NCI-H187 (cell line): Measurements from ENCODE around the gene WSB1.
"Not testable (repeated sequence)": the region's sequence is repeated elsewhere in the genome, so short reads cannot be mapped to it uniquely, and the experiment has no call there.

ENCODE experiments used
- DNase-seq, 2 experiments: peaks; one replicate each; lab custom pipeline; 2025; lab: John Stamatoyannopoulos, UW

Gene WSB1

DNA sequence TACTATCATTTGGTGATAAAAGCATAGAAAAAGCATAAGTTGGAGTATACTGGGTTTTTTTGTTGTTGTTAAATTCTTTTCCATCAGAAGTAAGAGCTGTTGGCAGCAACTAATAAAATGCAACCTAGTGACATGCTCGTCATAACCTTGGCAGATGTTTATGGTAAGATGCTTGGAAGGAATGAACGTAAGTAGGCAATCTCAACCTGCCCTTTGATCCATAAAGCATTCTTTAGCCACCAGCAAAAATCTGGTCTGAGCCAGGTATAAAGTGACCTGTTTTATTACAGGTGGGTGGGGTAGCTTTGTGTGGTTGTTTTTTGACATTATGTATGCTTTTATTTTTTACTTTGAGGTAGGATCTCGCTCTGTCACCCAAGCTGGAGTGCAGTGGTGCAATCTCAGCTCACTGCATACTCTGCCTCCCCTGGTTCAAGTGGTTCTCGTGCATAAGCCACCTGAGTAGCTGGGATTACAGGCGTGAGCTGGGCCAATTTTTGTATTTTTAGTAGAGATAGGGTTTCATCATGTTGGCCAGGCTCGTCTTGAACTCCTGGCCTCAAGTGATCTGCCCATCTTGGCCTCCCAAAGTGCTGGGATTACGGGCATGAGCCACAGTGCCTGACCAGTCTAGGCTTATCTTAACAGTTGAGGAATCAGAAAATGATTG is 22.0 kb downstream of the WSB1 start:
- no peak for DNase-seq

DNA sequence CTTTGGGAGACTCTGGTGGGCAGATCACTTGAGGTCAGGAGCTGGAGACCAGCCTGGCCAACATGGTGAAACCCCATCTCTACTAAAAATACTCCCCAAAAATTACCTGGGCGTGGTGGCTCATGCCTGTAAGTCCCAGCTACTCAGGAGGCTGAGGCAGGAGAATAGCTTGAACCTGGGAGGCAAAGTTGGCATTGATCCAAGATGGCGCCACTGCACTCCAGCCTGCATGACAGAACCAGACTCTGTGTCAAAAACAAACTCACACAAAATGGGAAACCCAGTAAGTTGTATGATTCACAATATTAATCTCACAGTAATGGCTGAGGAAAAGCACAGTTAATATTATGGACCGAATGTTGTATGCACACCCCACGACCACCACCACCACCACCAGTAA is 24.3 kb downstream of the WSB1 start:
- no peak for DNase-seq

DNA sequence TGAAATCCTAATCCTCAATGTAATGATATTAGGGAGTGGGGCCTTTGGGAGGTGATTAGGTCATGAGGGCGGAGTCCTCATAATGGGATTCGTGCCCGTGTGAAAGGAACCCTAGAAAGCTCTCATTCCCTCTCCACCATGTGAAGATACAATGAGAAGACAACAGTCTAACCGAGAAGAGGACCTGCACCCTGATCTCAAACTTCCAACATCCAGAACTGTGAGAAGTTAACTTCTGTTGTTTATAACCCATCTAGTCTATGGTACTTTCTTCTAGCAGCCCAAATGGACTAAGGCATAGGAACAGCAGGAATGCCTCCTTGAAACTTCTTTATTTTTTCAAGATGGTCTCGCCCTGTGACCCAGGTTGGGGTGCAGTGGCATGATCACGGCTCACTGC is 24.7 kb downstream of the WSB1 start:
- no peak for DNase-seq

DNA sequence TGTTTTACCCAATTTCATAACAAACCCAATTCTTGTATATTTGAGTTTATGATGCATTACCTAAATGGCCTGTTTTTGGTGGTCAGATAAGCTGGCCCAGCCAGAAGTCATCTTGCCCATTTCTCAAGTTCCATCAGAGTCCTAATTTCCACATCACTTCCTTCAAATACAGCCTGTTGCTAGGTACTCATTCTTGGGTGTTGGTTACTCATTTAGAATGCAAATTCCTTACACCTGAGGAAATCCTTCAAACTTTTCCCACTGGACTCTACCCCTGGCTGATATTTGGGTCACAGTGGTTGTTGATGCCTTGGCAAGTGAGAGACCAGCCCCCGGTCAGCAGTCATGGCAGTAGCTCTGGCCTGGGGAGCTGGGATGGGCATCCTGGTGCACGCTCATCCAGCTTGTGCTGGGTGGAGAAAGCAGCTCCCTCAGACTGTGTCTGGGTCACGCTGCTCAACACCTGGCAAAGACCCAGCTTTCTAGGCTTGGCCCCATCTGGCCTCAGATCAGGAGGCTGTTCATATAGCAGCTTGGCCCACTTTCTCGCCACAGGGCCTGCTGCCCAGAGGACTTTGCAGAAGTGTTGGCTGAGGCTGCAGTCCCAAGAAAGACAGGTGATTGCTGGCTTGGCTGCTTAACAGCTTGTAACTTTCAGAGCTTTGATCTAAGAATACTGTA is 25.8 kb downstream of the WSB1 start:
- DNase-seq, result no peak

DNA sequence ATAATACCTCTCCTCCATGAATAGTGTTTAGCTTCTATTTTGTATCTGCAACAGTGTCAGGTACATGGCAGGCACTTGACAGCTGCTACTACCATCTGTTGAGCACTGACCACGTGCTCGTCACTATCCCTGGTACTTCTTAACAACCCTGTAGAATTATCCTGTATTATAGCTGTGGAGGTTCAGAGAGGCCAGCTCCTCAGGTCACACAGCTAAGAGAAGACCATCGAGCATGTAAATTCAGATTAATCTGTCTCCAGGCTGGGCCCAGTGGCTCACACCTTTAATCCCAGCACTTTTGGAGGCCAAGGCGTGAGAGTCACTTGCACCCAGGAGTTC is 26.3 kb downstream of the WSB1 start:
- DNase-seq, result no peak

DNA sequence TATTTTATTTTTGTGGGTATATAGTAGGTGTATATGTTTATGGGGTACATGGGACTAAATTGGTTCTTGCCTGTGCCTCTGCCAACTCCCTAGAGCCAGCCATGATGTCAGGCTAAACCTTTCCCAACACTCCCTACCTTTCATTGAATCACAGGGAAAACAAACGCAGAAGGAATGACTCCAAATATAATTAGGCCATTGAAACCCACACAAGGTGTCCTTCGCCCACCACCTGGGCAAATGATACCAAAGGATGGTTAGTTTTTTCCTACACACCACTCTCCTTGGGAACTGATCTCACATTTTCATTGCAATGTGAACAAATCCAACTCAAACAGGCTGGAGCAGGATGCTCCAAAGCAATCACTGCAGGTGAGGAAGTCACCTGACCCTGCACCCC is 27.5 kb downstream of the WSB1 start:
- no peak for DNase-seq

DNA sequence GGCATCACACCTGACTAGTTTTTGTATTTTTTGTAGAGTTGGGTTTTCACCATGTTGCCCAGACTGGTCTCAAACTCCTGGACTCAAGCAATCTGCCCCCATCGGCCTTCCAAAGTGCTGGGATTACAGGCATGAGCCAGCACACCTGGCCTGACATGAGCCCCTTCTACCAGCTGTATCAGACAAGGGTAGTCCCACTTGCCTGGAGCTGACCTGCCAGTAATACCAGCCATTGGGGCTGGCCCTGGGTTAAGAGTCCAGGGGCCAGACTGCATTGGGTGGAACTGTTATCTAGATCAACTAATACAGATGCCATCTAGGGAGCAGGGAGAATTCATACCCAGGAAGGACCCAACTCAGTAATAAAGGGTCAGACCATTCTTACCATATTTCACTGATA is 28.1 kb downstream of the WSB1 start:
- no peak for DNase-seq

DNA sequence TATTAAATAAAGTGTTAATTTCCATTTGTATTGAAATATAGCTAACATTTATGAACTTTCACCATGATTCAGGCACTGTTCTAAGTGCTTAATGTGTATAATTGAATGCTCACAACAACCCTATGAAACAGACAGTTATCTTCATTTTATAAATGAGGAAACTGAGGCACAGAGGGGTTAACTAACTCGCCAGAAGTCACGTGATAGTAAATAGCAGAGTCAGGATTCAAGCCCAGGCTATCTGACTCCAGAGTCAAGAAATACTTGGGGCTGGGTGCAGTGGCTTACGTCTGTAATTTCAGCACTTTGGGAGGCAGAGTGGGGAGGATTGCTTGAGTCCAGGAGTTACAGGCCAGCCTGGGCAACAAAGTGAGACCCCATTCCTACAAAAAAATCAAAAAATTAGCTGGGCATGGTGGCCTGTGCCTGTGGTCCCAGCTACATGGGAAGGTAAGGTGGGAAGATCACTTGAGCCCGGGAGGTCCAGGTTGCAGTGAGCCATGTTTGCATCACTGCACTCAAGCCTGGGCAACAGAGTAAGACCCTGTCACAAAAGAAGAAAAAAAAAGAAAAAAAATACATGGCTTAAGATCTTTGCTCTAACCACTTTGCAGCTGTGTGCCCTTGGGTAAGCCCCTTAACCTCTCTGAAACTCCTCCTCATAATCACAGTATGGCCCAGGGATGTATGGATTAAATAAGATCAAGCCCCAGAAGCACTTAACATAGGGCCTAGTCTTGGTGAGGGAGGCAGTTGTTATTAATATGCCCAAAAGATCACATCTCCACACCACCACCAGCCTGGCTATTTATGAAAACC is 29.0 kb downstream of the WSB1 start:
- no peak for DNase-seq

DNA sequence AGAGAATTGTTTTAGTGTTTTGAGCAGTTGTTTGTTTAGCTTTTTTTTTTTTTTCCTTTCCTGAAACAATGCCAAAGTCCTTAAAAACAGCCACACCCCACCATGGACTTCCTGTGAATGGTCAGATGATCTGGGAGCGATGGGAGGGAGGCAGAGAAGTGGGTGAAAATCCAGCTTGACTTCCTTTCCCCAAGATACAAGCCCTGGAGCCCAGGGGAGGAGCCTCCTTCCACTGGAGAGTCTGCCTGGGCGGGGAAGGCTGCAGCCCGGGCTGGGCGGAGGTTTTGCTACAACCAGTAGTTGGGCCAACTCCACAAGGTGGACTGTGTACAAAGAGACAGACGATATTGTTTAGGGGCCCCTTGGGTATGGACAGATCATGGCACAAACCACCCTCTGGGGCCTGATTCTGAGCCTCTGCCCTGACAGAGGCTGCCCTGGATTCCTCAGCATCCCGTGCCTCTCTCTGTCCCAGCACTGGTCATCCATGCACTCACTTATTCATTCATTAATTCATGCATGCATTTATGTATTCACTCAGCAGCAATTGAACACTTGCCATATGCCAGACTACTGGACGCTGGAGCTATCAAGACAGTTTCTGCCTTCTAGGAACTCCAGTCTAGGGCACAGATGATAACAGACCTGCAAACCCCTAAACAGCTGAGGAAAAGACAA is 29.8 kb downstream of the WSB1 start:
- no peak for DNase-seq

DNA sequence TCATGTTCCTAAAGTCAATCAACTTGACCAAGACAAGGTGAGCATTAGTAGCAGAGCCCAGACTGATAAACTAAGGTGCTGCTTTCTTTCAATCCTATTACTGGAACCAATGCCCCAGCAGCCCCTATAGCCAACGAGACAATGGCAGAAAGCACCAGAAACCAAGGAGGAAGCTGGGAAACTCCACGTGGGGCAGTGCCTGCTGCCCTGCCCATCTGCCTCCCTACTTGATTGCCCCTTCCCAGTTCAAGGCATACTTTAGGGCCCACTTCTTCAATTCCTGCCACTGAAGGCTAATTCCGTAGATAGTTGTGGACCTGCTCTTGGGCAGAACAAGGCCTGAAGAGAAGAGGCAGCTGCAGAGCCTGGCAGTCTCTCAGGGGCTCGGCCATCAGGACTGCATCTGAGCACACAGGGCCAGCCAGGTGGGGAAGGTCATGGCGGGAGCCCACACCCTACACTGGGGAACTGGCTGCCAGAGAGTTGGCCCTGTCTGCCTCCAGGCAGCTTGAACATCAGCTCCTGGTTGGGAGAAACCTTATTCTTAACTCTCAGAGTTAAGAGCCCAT is 30.9 kb downstream of the WSB1 start:
- DNase-seq, result no peak

DNA sequence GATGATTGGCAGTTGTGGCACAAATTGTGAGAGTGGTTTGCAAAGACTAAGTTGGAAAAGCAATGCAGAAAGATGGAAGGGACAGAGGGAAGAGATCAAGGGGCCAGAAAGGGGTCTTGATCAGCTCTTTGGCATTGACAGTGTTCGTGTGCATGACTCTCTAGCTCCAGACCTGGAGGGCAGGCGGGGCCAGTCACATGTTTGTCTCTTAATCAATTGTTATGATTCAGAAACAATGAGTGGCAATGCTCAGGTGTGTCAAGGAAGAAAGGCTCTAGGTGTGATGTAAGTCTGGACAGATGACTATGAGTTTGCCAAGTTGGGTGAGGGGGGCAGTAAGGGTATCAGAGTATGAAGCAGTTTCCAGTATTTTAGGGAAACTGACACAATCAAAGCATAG is 32.1 kb downstream of the WSB1 start:
- no peak for DNase-seq

DNA sequence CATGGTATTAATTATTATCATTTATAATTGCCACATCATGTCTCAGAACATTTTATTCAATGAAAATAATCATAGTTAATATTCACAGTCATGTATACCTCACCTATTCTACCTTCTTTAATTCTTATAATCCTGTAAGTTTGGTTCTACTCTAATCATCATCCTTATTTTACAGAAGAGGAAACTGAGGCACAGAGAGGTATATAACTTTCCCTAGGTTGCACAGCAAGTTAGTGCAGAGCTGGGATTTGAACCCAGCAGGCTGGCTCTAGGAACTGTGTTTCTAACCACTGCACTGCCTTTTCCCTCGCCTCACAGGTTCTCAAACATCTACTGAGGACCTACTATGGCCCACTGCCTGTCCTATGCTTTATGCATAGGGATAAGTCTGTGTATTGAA is 32.7 kb downstream of the WSB1 start:
- DNase-seq, result no peak

DNA sequence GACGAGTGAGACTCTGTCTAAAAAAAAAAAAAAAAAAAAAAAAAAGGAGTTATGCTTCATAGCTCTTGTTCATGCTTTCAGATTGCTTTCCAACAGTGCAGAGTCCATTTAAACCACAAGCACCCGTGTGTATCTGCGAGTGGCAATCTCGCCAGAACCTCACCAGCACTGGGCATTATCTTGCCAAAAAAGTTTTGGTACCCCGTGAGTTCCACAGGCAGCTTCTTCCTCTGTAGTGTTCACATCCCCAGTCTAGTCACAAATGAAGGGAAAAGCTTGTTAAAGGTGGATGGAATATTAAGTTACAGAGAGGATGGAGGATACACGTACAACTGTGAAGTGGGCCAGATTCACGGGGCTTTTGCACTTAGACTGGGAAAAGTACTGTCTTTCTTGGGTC is 33.5 kb downstream of the WSB1 start:
- no peak for DNase-seq

DNA sequence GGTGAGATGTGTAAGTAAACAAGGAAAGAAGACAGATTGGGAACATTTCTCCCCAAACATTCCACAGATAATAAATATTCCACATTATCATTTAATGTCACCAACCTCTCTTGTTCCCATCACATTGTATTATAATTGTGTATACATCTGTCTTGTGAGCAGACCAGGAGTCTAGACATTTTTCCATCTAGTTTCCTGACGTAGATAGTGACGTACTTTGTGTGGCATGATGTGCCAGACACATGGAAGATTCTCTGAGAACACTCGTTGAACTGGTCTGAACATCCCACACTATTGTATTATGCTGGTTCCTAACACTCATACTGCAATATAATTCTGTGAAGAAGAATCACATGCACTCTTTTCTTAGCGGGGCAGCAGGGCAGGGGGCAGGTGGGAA is 34.0 kb downstream of the WSB1 start:
- no peak for DNase-seq

DNA sequence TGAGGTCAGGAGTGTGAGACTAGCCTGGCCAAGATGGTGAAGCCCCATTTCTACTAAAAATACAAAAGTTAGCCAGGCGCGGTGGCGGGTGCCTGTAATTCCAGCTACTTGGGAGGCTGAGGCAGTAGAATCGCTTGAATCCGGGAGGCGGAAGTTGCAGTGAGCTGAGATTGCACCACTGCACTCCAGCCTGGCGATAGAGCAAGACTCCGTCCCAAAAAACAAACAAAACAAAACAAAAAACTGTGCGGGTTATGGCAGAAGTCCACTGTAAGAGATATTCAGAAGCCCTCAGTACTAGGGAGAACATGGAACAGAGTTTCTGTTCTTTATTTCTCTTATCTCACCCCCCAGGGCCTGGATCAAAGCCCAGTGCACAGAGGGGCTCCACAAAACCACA is 34.8 kb downstream of the WSB1 start:
- DNase-seq, result not testable (repeated sequence)

DNA sequence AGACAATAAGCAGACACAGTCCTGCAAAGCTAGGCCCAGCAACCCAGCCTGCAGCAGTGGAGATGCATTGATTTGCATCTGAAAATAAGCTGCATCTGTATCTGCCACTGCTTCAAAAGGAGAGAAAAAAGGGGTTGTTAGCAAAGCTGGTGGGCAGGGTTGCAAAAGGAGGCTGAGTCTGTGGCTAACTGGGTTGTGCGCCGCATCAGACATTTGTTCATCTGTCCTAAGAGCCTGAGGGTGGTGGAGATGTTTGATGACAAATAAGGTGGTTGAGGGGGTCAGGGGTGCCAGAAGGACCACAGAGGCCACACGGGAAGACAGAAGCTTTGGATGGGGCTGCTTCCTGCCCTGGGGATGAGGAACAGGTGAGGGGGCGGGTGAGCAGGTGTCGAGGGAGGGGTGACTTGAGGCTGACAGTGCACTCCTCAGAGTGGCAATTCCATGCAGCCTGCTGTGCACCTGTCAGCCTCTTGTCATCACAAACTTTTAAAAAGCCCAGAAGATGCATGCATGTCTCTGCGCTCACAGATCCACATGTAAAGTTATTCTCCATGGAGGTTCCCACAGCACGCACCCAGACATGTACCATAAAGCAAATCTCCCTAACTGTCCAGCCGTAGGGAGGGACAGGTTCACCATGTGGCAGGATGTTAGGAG is 35.4 kb downstream of the WSB1 start:
- DNase-seq, result no peak

DNA sequence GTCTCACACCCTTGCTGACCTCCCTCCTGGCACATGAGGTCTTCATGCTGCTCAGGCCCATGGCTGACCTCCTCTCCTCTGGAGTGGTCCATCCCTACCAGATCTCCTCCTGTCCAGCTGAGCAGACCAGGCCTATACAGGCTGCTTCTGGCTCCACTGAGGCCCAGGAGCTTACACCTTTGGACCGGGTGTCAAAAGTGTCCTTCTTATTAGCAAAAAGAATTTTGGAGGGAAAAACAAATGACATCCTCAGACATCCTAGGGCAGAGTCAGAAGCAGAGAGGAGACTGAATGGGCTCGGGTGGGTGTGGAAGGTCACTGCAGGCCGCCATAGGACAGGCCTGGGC is 38.1 kb downstream of the WSB1 start:
- no peak for DNase-seq

DNA sequence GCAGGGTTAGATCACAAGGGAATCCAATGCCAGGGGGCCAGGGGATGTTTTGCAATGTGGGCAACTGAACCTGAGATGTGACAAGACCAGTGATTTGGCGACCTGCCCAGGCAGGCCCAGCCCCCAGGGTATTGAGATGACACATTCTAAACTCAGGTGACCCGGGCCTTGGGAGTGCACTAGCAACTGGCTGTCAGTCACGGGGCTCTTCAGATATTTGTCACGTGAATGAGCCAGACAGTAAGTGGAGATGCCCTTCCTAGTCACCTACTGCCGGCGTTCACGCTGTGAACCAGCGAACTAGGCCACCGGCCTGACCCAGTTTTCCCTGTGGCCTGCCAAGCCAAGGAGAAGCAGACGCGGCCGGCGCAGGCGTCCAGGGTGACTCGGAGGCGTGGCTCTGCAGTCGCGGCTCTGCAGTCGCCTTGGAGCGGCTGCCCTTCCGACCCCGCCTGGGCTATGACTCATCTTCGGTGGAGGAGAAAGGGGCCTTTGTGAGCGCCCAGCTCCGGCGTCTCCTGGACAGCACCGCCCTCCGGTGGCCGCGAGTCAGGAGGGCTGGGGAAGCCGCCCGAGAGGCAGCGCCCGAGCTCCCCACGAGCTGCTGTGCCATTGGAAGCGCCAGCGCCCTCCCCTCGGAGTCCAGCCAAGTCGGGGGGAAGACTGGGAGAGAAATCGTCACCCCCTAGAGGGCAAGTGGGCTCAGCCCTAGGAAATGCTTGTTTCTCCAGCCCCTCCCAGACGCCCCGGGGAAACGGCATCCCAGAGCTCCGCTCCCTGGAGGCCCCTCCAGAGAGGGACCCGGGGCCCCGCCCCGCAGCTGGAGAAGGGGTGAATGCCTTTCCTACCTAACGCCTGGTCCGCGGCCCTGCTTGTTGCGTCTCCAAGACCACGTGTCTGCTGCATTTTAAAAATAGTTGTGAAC is 38.8 kb downstream of the WSB1 start:
- DNase-seq, result peak; percentile 71 to 88

DNA sequence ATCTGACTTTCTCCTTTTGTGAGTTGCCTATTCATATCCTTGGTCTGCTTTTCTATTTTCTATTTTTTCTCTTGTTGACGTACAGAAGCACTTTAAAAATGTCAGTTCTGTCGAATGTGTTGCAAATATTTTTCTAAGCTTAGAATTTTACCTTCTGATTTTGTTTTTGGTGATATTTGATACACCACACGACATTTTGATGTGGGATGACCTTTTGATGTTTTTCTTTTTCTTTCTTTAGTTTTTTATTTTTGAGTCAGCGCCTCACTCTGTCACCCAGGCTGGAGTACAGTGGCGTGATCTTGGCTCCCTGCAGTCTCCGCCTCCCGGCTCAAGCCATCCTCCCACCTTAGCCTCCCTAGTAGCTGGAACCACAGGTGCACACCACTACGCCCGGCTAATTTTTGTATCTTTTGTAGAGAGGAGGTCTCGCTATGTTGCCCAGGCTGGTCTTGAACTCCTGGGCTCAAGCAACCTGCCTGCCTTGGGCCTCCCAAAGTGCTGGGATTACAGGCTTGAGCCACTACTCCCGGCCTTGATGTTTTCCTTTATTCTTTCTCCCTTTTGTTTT is 39.6 kb downstream of the WSB1 start:
- no peak for DNase-seq

DNA sequence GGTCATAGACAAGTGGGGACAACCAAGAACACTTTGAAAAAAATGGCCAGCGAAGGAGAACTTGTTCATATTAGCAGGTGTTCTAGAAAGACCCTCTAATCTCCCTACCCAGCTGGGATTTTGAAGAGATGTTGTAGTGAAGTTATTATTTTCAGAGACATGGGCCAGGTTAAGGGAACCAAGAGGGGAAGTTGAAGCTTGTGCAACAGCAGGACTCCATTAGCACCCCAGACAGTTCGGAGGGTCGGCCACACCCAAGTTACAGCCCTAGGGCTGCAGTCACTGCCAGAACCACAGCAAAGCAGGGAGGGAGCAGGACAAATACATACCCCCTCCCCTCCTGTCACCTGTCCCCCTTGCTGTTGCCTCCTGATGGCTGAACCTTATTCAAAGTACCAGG is 42.3 kb downstream of the WSB1 start:
- no peak for DNase-seq
